GM08714 (cell line): Measurements from ENCODE around the gene TFPT.

ENCODE experiments used
- H3K4me3 ChIP-seq: fragments of 200-500 bp; sonication (Bioruptor generic); 2 replicates; pipeline ENCODE4 v1.5.1; 2014; ENCODE audit warnings: mild to moderate bottlenecking, low read length, inconsistent platforms
- ZNF274 ChIP-seq: IDR thresholded peaks from 2 replicates; pipeline ENCODE4 v1.6.1; 2012; ENCODE audit warnings: mild to moderate bottlenecking, low read depth, low read length

TFPT gene

DNA sequence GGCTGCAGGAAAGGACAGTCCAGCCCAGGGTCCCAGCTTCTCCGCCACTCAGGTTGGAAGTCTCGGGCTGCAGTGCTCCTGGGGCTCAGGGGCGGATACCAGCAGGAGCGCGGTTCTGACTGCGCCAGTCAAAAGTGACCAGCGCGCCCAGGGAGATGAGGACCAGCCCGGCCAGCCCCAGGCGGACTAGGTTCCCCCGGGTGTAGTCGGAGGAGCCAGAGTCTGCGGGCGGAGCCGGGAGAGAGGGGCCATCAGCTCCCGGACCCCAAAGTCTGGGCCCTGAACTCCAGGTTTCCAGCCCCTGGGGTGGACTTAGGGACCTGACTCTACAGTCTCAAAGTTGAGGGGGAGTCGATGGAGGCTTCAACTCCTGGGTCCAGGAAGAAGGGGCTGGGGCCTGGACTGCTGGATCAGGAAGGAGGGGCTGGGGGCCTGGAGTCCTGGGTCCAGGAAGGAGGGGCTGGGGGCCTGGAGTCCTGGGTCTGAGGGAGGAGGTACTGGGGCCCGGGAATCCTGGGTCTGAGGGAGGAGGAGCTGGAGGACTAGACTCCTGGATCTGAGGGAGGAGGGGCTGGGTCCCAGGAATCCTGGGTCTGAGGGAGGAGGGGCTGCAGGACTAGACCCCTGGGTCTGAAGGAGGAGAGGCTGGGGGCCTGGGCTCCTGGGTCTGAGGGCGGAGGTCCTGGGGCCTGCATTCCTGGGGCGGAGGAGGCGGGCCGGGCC is 20.2 kb downstream of the TFPT start:
- TF ChIP-seq ZNF274: no peak
- H3K4me3 ChIP-seq: no peak overlapping the region; the same call in 1 of the 2 replicates

DNA sequence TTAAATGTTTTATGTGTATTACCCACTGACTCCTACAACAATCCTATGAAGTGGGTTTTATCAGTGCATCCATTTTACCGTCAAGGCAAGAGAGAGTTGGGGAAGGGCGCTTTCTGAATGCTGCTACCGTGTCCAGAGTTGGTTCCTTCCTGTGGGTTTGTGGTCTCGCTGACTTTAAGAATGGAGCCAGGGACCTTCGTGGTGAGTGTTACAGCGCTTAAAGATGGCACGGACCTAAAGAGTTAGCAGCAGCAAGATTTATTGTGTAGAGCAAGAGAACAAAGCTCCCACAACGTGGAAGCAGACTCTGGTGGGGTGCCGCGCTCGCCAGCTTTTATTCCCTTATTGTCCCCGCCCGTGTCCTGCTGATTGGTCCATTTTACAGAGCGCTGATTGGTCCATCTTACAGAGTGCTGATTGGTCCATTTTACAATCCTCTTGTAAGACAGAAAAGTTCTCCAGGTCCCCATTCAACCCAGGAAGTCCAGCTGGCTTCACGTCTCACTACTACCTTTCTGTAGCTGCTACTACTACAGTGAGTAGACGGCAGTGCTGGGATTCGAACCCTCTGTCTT is 20.9 kb downstream of the TFPT start:
- H3K4me3 ChIP-seq: no peak overlapping the region
- no peak for TF ChIP-seq ZNF274

DNA sequence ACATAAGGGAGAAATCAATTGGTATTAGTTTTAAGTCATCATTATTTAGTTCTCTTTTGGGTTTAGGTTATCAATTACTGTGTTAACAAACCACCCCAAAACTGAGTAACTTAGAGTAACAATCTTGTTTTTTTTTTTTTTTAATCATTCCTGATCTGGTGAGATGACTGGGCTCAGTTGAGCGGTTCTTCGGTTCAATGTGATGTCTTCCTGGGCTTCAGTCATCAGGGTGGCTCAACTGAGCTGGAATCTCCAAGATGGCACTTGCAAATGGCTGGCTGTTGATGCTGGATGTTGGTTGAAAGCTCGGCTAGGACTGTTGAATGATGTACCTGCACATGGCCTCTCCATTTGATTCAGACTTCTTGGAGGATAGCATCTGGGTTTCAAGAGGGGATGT is 31.0 kb downstream of the TFPT start:
- no peak overlapping the region for H3K4me3 ChIP-seq

DNA sequence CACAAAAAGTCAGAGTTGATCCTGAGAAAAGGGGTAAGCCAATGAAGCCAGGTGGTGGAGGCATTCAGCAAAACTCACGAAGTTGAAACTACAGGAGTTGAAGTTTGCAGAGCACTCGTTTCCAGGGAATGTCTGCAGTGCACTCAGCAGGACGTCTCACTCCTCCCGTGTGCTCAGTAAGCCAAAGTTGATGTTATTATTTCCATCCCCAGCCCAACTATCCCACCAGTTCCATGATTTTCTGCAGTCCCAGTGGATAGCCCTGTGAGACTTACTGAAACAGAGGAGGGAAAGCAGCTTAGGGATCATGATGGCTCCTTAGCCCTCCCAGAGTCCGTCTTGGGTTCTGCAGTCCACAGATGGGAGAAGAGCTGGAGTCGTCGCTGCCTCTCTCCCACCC is 34.4 kb downstream of the TFPT start, which contains the start of gene TARM1:
Gene TARM1 (minus strand): TSS at position 334 of the 400 bp plus-strand sequence. CDS start 25 bp downstream, at position 309.
- no peak for TF ChIP-seq ZNF274
- H3K4me3 ChIP-seq: no peak within 1 kb of the TSS

More for the DNA sequence above, 31.0 kb downstream of the TFPT start:
- no peak for TF ChIP-seq ZNF274

DNA sequence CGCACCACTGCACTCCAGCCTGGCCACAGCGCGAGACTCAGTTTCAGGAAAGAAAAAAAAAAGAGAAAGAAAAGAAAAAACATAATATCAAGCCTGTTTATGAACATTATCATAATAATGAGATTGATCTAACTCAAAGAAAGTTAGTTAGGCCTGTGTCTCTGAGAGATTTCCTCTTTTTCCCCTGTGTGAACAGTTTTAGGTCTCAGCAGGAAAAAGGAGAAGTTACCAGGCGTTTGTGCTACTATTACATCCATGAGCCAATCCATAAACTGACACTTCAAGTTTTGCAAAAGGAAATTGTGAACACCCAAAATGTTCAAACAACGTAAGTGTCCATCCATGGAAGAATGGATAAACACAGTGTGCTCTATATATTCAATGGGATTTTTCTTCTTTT is 38.1 kb downstream of the TFPT start:
- H3K4me3 ChIP-seq: no peak overlapping the region
- no peak for TF ChIP-seq ZNF274

DNA sequence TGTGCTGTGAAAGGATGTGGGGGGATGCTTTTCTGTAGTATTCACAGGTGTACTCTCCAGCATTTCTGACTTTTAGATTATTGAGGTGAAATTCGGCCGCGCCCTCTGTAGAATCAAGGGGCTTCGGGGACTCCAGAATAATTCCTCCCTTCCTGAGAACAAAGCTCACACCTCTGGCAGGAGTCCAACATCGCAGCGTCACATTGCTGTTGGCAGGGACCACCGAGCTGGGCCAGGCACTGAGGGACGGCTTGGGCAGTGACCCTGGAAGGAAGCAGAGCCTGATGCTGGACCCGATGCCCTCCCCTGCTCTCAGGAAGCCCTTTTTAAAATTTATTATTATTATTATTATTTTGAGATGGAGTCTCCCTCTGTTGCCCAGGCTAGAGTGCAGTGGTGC is 40.6 kb downstream of the TFPT start:
- no peak for TF ChIP-seq ZNF274
- H3K4me3 ChIP-seq: no peak overlapping the region

DNA sequence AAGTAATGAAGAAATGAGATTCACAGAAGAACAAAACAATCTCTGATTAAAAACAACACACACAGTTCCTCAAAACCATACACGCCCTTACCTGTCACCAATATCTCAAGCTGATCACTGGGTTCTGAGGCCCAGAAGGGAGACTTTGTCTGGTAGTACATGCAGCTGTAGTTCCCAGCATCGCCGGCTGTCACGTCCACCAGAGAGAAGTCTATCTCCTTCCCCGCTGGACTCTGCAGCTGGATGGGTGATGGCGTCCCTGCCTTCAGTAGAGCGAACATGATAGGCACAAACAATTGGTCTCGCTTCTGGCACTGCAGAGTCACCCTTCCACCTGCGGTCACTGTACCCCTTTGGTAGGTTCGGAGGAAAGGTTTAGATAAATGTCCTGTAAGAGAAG is 41.6 kb downstream of the TFPT start:
- no peak overlapping the region for H3K4me3 ChIP-seq
- no peak for TF ChIP-seq ZNF274

DNA sequence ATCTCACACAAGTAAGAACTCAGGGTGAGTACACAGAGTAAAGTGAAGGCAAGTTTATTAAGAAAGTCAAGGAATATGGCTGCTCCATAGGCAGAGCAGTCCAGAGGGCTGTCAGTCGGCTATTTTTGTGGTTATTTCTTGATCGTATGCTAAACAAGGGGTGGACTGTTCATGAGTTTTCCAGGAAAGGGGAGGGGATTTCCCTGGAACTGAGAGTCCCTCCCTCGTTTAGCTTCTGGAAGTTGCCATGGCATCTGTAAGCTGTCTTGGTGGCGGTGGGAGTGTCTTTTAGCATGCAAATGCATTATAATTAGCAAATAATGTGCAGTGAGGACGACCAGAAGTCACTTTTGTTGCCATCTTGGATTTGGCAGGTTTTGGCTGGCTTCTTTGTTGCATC is 46.0 kb downstream of the TFPT start:
- H3K4me3 ChIP-seq: no peak overlapping the region
- TF ChIP-seq ZNF274: no peak

DNA sequence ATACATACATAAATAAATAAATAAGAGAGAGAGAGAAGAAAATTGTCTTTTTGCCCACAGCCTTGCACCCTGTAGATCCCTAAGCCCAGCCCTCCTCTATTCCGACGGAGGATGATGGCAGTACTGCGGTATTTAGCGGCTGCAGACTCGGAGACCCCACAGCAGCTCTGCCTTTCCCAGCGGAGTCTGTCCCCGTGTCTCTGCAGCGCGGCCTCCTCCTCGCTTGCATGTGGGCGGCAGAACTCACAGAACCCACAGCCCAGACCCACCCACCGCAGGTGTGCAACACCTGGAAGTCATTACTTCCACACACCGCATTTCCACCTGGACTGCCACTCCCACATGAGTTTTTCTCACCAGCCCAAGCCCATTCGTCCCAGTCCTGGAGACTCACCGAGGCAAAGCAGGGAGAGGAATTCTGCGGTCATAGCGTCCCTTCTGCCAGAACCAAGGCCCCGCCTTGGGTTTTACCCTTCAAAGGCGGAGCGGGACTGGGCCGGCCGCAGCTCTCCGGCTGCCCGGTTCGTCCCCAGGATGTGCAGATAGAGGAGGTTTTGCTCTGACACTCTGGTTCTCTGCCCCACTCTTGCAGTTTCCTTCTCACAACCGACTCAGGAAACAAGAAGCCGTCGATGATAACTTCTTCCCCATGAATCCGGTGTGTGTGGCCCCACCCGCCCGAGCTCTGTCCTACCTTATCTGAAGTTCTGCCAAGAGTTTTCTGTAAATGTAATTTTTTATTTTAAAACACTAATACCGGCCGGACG is 51.9 kb downstream of the TFPT start, which contains the start of gene VSTM1:
Gene VSTM1 (minus strand): TSS at position 548 of the 767 bp plus-strand sequence. CDS start 120 bp downstream, at position 428.
- H3K4me3 ChIP-seq: no peak within 1 kb of the TSS
- TF ChIP-seq ZNF274: no peak

DNA sequence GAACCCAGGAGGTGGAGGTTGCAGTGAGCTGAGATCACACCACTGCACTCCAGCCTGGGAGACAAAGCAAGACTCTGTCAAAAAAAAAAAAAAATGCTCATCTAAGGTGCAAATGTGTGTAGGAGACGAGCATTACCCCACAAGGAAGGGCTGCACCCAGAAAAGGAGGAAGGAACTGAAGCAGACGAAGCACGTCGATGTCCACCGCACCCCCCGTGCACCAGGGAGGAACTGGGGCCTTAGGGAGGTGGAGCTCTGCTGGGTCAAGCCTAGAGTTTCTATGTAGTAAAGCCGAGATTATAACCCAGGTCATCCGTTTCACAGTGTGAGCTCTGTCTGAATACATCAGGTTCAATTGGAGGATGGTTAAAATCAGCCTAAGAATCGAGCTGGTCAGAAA is 52.8 kb downstream of the TFPT start:
- TF ChIP-seq ZNF274: no peak

More for the DNA sequence above, 52.8 kb downstream of the TFPT start:
- H3K4me3 ChIP-seq: no peak overlapping the region
